MM.1S (cell line): ENCODE results near the gene FBXL17.

Source experiments
- DNase-seq: peaks from one replicate; pipeline ENCODE4 v3.0.0-alpha.2; 2015
- H2AFZ ChIP-seq: fragments of 300-600 bp; sonication (generic); 2 replicates; pipeline ENCODE4 v1.6.0; 2016; ENCODE audit warnings: antibody characterized with exemption, low read length
- H3F3A ChIP-seq: fragments of 300-600 bp; sonication (generic); 2 replicates; pipeline ENCODE4 v1.6.1; 2016; ENCODE audit warnings: mild to moderate bottlenecking, antibody characterized with exemption, low read length, moderate library complexity, mixed read lengths; ENCODE audit not compliant: insufficient read depth
- H3K27ac ChIP-seq: fragments of 300-600 bp; sonication (generic); 2 replicates; pipeline ENCODE4 v1.5.1; 2016; ENCODE audit warnings: mild to moderate bottlenecking, low read length
- H3K27me3 ChIP-seq: fragments of 300-600 bp; sonication (generic); replicated peaks from 2 replicates; pipeline ENCODE4 v1.6.0; 2016; ENCODE audit warnings: low read length; ENCODE audit not compliant: insufficient read depth
- H3K36me3 ChIP-seq: fragments of 300-600 bp; sonication (generic); replicated peaks from 2 replicates; pipeline ENCODE4 v1.6.1; 2016; ENCODE audit warnings: mild to moderate bottlenecking, low read length, mixed read lengths; ENCODE audit not compliant: insufficient read depth
- H3K4me1 ChIP-seq: fragments of 300-600 bp; sonication (generic); 2 replicates; pipeline ENCODE4 v1.6.1; 2016; ENCODE audit warnings: low read length, mixed read lengths
- H3K4me2 ChIP-seq: fragments of 300-600 bp; sonication (generic); 2 replicates; pipeline ENCODE4 v1.6.0; 2016; ENCODE audit warnings: low read depth, low read length
- H3K4me3 ChIP-seq: fragments of 300-600 bp; sonication (generic); 2 replicates; pipeline ENCODE4 v1.5.1; 2016; ENCODE audit warnings: low read length, mixed read lengths
- H3K79me2 ChIP-seq: fragments of 300-600 bp; sonication (generic); 2 replicates; pipeline ENCODE4 v1.6.1; 2016; ENCODE audit warnings: mixed run types, low read length, mixed read lengths
- H3K9ac ChIP-seq: fragments of 300-600 bp; sonication (generic); 2 replicates; pipeline ENCODE4 v1.6.1; 2016; ENCODE audit warnings: low read length, mixed read lengths
- H3K9me2 ChIP-seq: fragments of 300-600 bp; sonication (generic); replicated peaks from 2 replicates; pipeline ENCODE4 v1.6.1; 2016; ENCODE audit warnings: mild to moderate bottlenecking, low read length, mixed read lengths; ENCODE audit not compliant: insufficient read depth
- H3K9me3 ChIP-seq: fragments of 300-600 bp; sonication (generic); replicated peaks from 2 replicates; pipeline ENCODE4 v1.6.1; 2016; ENCODE audit warnings: mild to moderate bottlenecking, low read length, mixed read lengths; ENCODE audit not compliant: insufficient read depth
- H4K20me1 ChIP-seq: fragments of 300-600 bp; sonication (generic); 2 replicates; pipeline ENCODE4 v1.6.1; 2016; ENCODE audit warnings: mild to moderate bottlenecking, low read length, moderate library complexity, mixed read lengths; ENCODE audit not compliant: insufficient read depth
- EZH2 ChIP-seq: fragments of 300-600 bp; sonication (generic); optimal IDR thresholded peaks from 2 replicates; pipeline ENCODE3; 2017; ENCODE audit warnings: low read depth, mild to moderate bottlenecking, antibody characterized with exemption, low read length, mixed read lengths
- EZH2phosphoT487 ChIP-seq: fragments of 300-600 bp; sonication (generic); IDR thresholded peaks from 2 replicates; pipeline ENCODE4 v1.6.1; 2018; ENCODE audit warnings: antibody characterized with exemption, low read length
- TF ChIP-seq, protein P1 (sequence below): fragments of 300-600 bp; sonication (generic); IDR thresholded peaks from 2 replicates; pipeline ENCODE4 v1.5.1; 2016; ENCODE audit warnings: antibody characterized with exemption, low read length, mixed read lengths

The FBXL17 gene

DNA sequence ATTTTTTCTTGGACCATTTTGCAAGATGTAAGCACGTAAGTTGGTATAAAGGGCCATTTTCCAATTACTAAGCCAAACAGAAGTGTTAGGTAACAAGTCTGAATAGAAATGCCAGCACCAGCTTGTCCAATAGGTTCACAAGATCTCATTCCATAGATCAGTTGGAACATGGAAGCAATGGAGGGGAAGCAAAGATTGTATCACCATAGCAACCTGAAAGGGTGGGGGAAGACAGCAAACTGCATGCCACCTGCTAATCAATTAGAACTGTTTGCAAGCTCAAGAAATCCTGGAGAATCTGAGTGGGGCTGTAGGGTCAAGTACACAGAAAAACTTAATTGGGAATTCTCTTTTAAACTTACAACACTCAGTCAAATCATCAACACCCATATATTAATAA is 446.3 kb downstream of the FBXL17 start:
- Histone ChIP-seq H3K4me2 (no peak overlapping the region), H3K36me3 (no peaks in the 10 kb centered on the region), H3K27ac (no peak overlapping the region), H3K9me2 (no peaks in the 10 kb centered on the region), H3F3A (no peaks in the 10 kb centered on the region), H3K79me2 (no peaks in the 10 kb centered on the region), H3K27me3 (no peaks in the 10 kb centered on the region), H3K9me3 (no peaks in the 10 kb centered on the region), H3K9ac (no peak overlapping the region), H3K4me3 (no peak overlapping the region), H3K4me1 (no peaks in the 10 kb centered on the region), H4K20me1 (no peaks in the 10 kb centered on the region), H2AFZ (no peak overlapping the region)
- TF ChIP-seq EZH2, result no peak
- TF ChIP-seq, protein P1, sequence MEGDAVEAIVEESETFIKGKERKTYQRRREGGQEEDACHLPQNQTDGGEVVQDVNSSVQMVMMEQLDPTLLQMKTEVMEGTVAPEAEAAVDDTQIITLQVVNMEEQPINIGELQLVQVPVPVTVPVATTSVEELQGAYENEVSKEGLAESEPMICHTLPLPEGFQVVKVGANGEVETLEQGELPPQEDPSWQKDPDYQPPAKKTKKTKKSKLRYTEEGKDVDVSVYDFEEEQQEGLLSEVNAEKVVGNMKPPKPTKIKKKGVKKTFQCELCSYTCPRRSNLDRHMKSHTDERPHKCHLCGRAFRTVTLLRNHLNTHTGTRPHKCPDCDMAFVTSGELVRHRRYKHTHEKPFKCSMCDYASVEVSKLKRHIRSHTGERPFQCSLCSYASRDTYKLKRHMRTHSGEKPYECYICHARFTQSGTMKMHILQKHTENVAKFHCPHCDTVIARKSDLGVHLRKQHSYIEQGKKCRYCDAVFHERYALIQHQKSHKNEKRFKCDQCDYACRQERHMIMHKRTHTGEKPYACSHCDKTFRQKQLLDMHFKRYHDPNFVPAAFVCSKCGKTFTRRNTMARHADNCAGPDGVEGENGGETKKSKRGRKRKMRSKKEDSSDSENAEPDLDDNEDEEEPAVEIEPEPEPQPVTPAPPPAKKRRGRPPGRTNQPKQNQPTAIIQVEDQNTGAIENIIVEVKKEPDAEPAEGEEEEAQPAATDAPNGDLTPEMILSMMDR, result no peak
- no peak for TF ChIP-seq EZH2phosphoT487
- DNase-seq, result no peak

DNA sequence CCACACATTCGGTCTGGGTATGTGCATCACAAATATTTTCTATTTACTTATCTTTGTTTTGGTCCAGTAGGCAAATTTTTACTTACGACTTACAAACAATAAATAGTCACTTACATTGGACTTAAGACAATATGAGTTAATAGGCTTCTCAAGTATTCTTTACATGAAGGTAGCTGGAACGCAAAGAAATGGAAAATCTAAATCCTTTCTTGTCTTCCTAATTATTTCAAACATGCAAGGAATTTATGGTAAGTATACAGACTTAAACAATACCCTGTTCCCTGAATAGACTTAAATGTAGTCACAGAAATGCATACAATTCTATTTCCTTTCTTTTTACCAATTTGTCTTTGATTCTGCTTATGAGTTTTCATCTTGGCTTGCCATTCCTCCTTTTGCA is 448.6 kb downstream of the FBXL17 start:
- TF ChIP-seq EZH2phosphoT487 (no peak), EZH2 (no peak)
- TF ChIP-seq, protein P1, result no peak
- Histone ChIP-seq H3F3A (no peaks in the 10 kb centered on the region), H3K4me3 (no peak overlapping the region), H3K79me2 (no peaks in the 10 kb centered on the region), H3K9me3 (no peaks in the 10 kb centered on the region), H3K36me3 (no peaks in the 10 kb centered on the region), H3K9me2 (no peaks in the 10 kb centered on the region), H3K4me1 (no peaks in the 10 kb centered on the region), H3K4me2 (no peak overlapping the region), H3K27ac (no peak overlapping the region), H2AFZ (no peak overlapping the region), H3K27me3 (no peaks in the 10 kb centered on the region), H3K9ac (no peak overlapping the region), H4K20me1 (no peaks in the 10 kb centered on the region)
- DNase-seq, result no peak

DNA sequence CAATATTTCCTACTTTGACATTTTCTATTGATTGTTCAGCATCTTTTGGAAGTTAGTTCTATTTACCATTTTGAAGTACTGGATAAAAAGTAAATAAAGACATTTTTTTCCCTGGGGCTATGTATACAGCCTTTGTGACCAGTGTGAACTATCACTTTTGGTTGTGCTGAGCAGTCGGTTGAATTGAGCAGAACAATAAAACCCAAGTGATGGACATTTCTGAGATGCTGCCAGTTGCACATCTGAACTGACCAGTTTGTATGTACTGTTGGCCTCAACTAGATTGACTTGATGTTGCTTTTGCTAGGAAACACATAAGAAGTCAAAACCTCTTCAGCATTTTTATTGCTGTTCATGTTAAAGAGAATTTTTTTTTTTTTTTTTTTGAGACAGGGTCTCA is 451.0 kb downstream of the FBXL17 start:
- Histone ChIP-seq H4K20me1 (no peaks in the 10 kb centered on the region), H3K27ac (no peak overlapping the region), H3F3A (no peaks in the 10 kb centered on the region), H3K4me1 (no peaks in the 10 kb centered on the region), H3K27me3 (no peaks in the 10 kb centered on the region), H3K9me2 (no peaks in the 10 kb centered on the region), H3K36me3 (no peaks in the 10 kb centered on the region), H3K9me3 (no peaks in the 10 kb centered on the region), H3K9ac (no peak overlapping the region), H2AFZ (no peak overlapping the region), H3K4me2 (no peak overlapping the region), H3K79me2 (no peaks in the 10 kb centered on the region), H3K4me3 (no peak overlapping the region)
- TF ChIP-seq, protein P1, result no peak
- TF ChIP-seq EZH2phosphoT487 (no peak), EZH2 (no peak)
- no peak for DNase-seq
